Nephron (organoid): Measurements from ENCODE around the gene PRPF31.

Source experiments
- H3K27ac Mint-ChIP-seq, 3 experiments: 2 replicates each; pipeline ENCODE4 v1.8.0; 2020; ENCODE audit warnings: mixed read lengths in 3 of 3, mild to moderate bottlenecking in 2 of 3, moderate library complexity in 1 of 3
- H3K27me3 Mint-ChIP-seq: 2 replicates; pipeline ENCODE4 v1.8.0; 2021; ENCODE audit warnings: low read depth, mild to moderate bottlenecking, moderate library complexity, mixed read lengths
- H3K36me3 Mint-ChIP-seq: 2 replicates; pipeline ENCODE4 v1.8.0; 2020; ENCODE audit warnings: low read depth, mixed read lengths
- H3K4me1 Mint-ChIP-seq: 2 replicates; pipeline ENCODE4 v1.8.0; 2020; ENCODE audit warnings: mixed read lengths
- H3K4me3 Mint-ChIP-seq, 3 experiments: 2 replicates each; pipeline ENCODE4 v1.8.0; 2020; ENCODE audit warnings: mild to moderate bottlenecking in 3 of 3, mixed read lengths in 3 of 3, moderate library complexity in 2 of 3
- H3K9me3 Mint-ChIP-seq: 2 replicates; pipeline ENCODE4 v1.8.0; 2020; ENCODE audit warnings: mixed read lengths
- CTCF ChIP-seq, 3 experiments: fragments of 200-600 bp; sonication (generic); IDR thresholded peaks; one replicate each; pipeline ENCODE4 v1.5.0; 2021; ENCODE audit warnings: antibody characterized with exemption in 3 of 3; ENCODE audit not compliant: unreplicated experiment in 3 of 3

PRPF31 gene

DNA sequence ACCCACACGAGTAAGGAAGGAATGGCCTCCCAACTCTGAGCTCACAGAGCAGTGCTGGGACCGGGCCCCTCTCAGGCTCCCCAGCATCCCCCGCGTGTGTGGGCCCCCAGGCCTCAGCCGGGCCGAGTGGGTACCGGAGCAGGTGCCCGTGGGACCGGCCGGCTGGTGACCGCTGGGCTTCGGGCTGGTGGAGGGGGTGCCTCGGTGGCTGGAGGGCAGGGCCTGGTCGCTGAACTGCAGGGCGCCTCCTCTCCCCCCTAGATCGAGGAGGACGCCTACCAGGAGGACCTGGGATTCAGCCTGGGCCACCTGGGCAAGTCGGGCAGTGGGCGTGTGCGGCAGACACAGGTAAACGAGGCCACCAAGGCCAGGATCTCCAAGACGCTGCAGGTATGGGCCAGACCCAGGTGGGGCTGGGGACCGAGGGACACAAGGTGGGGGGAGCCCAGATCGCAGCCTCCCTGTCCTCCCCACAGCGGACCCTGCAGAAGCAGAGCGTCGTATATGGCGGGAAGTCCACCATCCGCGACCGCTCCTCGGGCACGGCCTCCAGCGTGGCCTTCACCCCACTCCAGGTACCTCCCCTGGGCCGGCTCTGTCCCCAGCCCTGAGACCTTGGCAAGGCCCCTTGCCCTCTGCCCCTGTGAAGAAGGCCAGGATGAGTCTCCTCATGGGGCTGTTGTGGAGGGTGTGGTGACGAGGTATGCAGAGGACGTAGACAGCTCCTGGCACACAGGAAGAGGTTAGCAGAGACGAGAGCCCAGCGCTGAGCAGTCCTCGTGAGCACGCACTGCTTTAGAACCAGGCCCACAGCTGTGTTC is 13.5 kb downstream of the PRPF31 start:
- peaks cover 9% of the 10 kb centered on the region for H3K36me3 Mint-ChIP-seq
- H3K4me1 Mint-ChIP-seq = no peaks in the 10 kb centered on the region
- TF ChIP-seq CTCF (IDR thresholded peaks at IDR 0.05; ENCODE audit: unreplicated experiment in 3 of 3) = no peak
- H3K27ac Mint-ChIP-seq = no peak overlapping the region
- no peaks in the 10 kb centered on the region for H3K9me3 Mint-ChIP-seq
- H3K4me3 Mint-ChIP-seq = no peak overlapping the region
- H3K27me3 Mint-ChIP-seq = no peaks in the 10 kb centered on the region

GRCh38 chr19:54129617-54129996 is 14.1 kb downstream of the PRPF31 start:
- Mint-ChIP-seq H3K27me3 (no peaks in the 10 kb centered on the region), H3K4me3 (no peak overlapping the region), H3K36me3 (peaks cover 13% of the 10 kb centered on the region), H3K27ac (no peak overlapping the region), H3K9me3 (no peaks in the 10 kb centered on the region), H3K4me1 (no peaks in the 10 kb centered on the region)
- TF ChIP-seq CTCF (IDR thresholded peaks at IDR 0.05; ENCODE audit: unreplicated experiment in 3 of 3) = no peak

GRCh38 chr19:54133312-54133956 is 17.9 kb downstream of the PRPF31 start:
- TF ChIP-seq CTCF (IDR thresholded peaks at IDR 0.05; ENCODE audit: unreplicated experiment in 3 of 3) = no peak
- Mint-ChIP-seq H3K27ac (no peak overlapping the region), H3K9me3 (no peaks in the 10 kb centered on the region), H3K4me1 (peaks cover 11% of the 10 kb centered on the region), H3K27me3 (no peaks in the 10 kb centered on the region), H3K36me3 (peaks cover 4% of the 10 kb centered on the region), H3K4me3 (no peak overlapping the region)

DNA sequence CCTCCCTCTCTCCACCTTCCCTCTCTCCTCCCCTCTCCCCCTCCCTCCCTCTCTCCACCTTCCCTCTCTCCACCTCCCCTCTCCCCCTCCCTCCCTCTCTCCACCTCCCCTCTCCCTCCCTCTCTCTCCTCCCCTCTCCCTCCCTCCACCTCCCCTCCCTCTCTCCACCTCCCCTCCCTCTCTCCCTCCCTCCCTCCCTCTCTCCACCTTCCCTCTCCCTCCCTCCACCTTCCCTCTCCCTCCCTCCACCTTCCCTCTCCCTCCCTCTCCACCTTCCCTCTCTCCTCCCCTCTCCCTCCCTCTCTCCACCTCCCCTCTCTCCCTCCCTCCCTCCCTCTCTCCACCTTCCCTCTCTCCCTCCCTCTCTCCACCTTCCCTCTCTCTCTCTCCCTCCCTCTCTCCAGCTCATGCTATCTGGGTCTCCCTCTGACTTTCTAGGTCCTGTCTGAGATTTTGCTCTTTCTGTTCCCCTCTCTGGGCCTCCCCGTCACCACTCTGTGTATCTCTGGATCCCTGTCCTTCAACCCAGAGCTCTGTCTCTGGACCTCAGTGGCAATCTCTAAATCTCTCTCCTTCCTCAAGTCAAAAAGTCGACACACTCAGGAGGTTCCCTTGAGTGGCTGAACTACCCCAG is 18.5 kb downstream of the PRPF31 start:
- Mint-ChIP-seq H3K4me1 (peaks cover 15% of the 10 kb centered on the region), H3K9me3 (no peaks in the 10 kb centered on the region), H3K27me3 (no peaks in the 10 kb centered on the region), H3K4me3 (no peak overlapping the region), H3K36me3 (peaks cover 4% of the 10 kb centered on the region), H3K27ac (no peak overlapping the region)
- no peak for TF ChIP-seq CTCF (IDR thresholded peaks at IDR 0.05; ENCODE audit: unreplicated experiment in 3 of 3)

GRCh38 chr19:54136086-54136863 is 20.7 kb downstream of the PRPF31 start:
- no peaks in the 10 kb centered on the region for H3K27me3 Mint-ChIP-seq
- H3K9me3 Mint-ChIP-seq = no peaks in the 10 kb centered on the region
- TF ChIP-seq CTCF (IDR thresholded peaks at IDR 0.05; ENCODE audit: unreplicated experiment in 3 of 3) = no peak
- peak overlapping the region; percentile 37 to 79 (median 75) for H3K27ac Mint-ChIP-seq
- H3K4me1 Mint-ChIP-seq = peaks cover 33% of the 10 kb centered on the region
- H3K4me3 Mint-ChIP-seq = peak overlapping the region; percentile 85 to 88 (median 87)
- peaks cover 11% of the 10 kb centered on the region for H3K36me3 Mint-ChIP-seq
